ENCODE data around the gene SLC25A34.
"Not testable (repeated sequence)": the region's sequence is repeated elsewhere in the genome, so short reads cannot be mapped to it uniquely, and the experiment has no call there.

The SLC25A34 gene

DNA sequence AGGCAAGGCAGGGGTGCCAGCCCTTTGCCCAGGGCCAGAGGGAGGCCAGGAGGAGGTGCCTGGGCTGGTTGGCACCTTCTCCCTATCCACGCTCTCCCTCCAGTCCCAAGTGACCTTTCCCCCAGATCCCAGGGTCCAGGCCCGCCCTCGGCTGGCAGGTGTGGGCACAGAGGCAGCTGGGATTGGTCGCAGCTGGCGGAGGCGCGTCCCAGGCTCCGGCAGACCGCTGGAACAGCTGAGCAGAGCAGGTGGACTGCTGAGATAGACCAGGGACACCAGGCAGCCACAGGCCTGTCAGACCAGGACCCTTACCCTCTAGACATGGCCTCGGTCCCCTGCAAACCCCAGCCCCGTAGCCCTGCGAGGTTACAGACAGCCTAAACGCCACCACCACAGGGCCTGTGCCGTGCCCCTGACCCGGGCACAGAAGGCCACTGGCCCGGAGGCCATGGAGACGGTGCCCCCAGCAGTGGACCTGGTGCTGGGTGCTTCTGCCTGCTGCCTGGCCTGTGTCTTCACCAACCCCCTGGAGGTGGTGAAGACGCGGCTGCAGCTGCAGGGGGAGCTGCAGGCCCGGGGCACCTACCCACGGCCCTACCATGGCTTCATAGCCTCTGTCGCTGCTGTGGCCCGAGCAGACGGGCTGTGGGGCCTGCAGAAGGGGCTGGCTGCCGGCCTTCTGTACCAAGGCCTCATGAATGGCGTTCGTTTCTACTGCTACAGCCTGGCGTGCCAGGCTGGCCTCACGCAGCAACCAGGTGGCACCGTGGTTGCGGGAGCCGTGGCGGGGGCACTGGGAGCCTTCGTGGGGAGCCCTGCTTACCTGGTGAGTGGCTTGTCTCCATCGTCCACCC is at the start of gene SLC25A34:
SLC25A34 (plus strand) TSS at position 221 of the 854 bp plus-strand sequence; CDS start at position 449, 228 bp downstream.
- peaks cover 23% of the 10 kb centered on the region for H3K36me3 ChIP-seq (ENCODE audit: control insufficient read depth, insufficient read depth, low read length)
- H3K4me3 ChIP-seq (ENCODE audit: low read length) = peak within 1 kb of the TSS; percentile 25
- H3K9ac ChIP-seq (ENCODE audit: low read length) = no peak within 1 kb of the TSS
- peak within 1 kb of the TSS; percentile 46 for H3K27ac ChIP-seq (ENCODE audit: low read depth, low read length)
- no peaks in the 10 kb centered on the region for H3K4me1 ChIP-seq (ENCODE audit: control insufficient read depth, insufficient read depth, low read length)
- H3K27me3 ChIP-seq (ENCODE audit: control insufficient read depth, insufficient read depth, low read length) = no peaks in the 10 kb centered on the region

DNA sequence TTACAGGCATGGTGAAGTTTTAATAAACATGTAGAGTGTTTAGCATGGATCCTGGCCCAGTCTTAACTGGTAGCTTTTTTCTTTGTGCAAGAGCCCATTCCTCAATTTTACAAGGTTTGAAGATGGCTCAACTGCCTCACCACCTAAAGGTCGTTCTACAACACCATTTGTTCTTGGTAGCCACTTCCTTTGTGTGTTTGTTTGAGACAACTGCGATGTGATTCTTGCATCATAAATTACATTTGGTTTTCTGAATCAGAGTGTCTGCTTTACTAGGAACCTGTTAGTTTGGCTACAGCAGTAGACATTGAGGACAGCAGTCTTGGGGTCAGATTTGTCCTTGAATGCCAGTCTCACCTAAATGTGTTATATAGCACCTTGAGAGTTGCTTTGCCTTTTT is 48.6 kb upstream of the SLC25A34 start:
- no peak overlapping the region for H3K4me3 ChIP-seq (ENCODE audit: low read length)
- no peak overlapping the region for H3K27ac ChIP-seq (ENCODE audit: low read depth, low read length)
- no peaks in the 10 kb centered on the region for H3K27me3 ChIP-seq (ENCODE audit: control insufficient read depth, insufficient read depth, low read length)
- no peak overlapping the region for H3K9ac ChIP-seq (ENCODE audit: low read length)
- no peaks in the 10 kb centered on the region for H3K36me3 ChIP-seq (ENCODE audit: control insufficient read depth, insufficient read depth, low read length)
- H3K4me1 ChIP-seq (ENCODE audit: control insufficient read depth, insufficient read depth, low read length) = peaks cover 5% of the 10 kb centered on the region

DNA sequence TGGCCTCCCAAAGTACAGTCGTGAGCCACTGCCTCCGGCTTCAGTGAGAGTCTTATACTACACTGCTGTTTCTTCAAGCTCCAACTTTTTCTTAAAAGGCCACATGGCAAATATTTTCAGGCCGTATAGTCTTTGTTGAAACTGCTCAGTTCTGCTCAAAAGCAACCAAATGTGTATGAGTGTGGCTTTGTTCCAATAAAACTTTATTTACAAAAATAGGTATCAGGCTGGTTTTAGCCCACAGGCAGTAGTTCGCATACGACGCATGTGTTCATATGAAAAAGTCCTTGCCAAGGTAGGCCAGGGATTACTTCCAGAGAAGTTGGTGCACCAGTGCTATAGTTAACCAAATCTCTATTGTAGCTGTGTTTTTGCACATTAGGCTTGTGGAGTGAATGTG is 45.7 kb upstream of the SLC25A34 start:
- Histone ChIP-seq H3K27me3 (ENCODE audit: control insufficient read depth, insufficient read depth, low read length) (no peaks in the 10 kb centered on the region), H3K9ac (ENCODE audit: low read length) (no peak overlapping the region), H3K4me3 (ENCODE audit: low read length) (no peak overlapping the region), H3K4me1 (ENCODE audit: control insufficient read depth, insufficient read depth, low read length) (peaks cover 3% of the 10 kb centered on the region), H3K27ac (ENCODE audit: low read depth, low read length) (no peak overlapping the region), H3K36me3 (ENCODE audit: control insufficient read depth, insufficient read depth, low read length) (no peaks in the 10 kb centered on the region)

DNA sequence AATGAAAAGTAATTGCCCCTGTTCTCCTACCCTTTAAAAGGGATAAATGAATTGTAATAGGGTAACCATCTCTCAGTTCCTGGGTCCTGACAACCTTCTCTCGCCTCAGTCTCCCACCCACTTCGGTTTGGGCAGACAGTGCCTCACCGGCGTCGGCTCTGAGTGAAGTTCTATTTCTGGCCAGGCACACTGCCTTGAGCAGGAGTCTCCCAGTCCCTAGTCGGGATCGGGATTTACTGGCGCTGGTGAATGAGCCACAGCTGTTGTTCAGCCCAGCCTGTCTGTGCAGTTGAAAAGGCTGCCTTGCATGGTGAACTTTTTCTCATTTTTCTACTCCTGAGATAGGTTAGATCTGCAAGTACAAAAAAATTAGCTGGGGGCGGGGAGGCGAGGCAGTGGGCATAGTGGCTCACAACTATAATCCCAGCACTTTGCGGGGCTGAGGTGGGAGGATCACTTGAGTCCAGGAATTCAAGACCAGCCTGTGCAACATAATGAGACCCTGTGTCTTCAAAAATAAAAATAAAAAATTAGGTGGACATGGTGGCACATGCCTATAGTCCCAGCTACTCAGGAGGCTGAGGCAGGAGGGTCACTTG is 44.5 kb upstream of the SLC25A34 start:
- no peak overlapping the region for H3K9ac ChIP-seq (ENCODE audit: low read length)
- no peak overlapping the region for H3K27ac ChIP-seq (ENCODE audit: low read depth, low read length)
- H3K36me3 ChIP-seq (ENCODE audit: control insufficient read depth, insufficient read depth, low read length) = peaks cover 3% of the 10 kb centered on the region
- H3K27me3 ChIP-seq (ENCODE audit: control insufficient read depth, insufficient read depth, low read length) = no peaks in the 10 kb centered on the region
- no peaks in the 10 kb centered on the region for H3K4me1 ChIP-seq (ENCODE audit: control insufficient read depth, insufficient read depth, low read length)
- H3K4me3 ChIP-seq (ENCODE audit: low read length) = no peak overlapping the region

DNA sequence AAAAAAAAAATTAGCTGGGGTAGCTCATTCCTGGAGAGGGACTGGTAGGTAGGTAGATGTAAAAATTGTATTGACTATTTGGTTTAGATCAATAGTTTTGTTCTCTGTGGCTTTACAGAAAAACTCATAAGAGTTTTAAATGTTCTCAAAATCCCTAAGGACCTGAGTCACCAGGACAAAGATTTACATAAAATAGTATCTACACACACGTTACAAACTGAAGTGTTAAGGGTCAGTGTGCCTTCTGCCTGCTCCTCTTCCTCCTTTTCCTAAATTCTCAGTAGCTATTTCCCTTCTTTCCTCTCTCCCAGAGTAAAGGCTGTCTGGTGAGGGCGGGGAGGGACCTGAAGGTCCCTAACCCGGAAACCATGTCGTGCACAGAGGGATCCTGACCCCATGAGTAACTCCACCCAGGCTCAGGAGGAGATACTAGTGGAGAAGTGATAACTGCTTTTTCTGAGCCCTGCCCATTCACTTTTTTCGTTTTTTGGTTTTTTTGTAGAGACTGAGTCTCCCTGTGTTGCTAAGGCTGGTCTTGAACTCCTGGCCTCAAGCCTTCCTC is 43.9 kb upstream of the SLC25A34 start:
- no peaks in the 10 kb centered on the region for H3K27me3 ChIP-seq (ENCODE audit: control insufficient read depth, insufficient read depth, low read length)
- H3K9ac ChIP-seq (ENCODE audit: low read length) = no peak overlapping the region
- H3K36me3 ChIP-seq (ENCODE audit: control insufficient read depth, insufficient read depth, low read length) = peaks cover 3% of the 10 kb centered on the region
- no peak overlapping the region for H3K27ac ChIP-seq (ENCODE audit: low read depth, low read length)
- no peak overlapping the region for H3K4me3 ChIP-seq (ENCODE audit: low read length)
- H3K4me1 ChIP-seq (ENCODE audit: control insufficient read depth, insufficient read depth, low read length) = no peaks in the 10 kb centered on the region

DNA sequence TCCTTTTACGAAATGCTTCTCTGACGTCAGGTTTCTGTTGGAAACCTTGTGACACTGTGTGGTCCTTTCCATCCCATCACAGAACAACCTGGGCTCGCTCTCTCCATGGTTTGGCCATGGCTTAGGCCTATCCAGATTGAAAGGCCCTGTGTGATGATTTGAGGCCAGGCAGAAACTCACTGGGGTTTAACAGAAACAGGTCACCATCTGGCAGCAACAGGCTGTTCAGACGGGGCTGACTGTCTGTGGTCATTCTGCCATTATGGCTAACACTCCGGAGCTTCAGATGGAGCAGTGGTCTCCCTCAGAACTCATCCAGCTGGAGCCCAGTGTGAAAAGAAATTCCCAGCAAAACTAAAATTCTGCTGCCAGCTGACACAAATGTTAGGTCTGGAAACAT is 42.7 kb upstream of the SLC25A34 start:
- Histone ChIP-seq H3K27ac (ENCODE audit: low read depth, low read length) (no peak overlapping the region), H3K9ac (ENCODE audit: low read length) (no peak overlapping the region)

DNA sequence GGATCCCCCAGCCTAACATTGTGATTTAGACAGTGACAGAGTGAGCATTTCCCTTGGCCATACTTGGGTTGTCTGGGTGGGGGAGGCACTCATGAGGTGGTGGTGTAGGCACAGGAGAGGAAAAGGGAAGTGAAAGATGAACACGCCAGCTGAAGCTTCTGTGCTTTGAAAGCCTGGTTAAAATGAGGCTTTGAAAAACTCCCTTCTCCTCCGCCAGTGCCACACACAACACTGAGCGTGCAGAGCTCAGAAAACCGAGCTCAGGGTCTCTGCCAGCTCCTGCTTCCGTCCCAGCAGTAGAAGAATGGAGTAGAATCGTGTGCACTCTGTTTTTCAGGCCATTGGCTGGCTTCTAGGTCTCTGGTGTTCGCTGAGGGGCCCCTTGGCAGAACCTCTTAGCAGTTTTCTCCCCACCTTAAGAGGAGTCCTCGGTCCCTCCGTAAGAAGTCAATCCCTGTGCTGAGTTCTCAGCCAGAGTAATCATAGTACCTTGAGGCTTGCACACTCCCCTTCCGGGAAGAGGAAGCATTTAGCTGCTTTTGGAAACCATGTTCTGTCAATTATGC is 39.0 kb upstream of the SLC25A34 start:
- Histone ChIP-seq H3K4me1 (ENCODE audit: control insufficient read depth, insufficient read depth, low read length) (no peaks in the 10 kb centered on the region), H3K4me3 (ENCODE audit: low read length) (peak overlapping the region; percentile 19), H3K27ac (ENCODE audit: low read depth, low read length) (peak overlapping the region; percentile 30), H3K27me3 (ENCODE audit: control insufficient read depth, insufficient read depth, low read length) (no peaks in the 10 kb centered on the region), H3K36me3 (ENCODE audit: control insufficient read depth, insufficient read depth, low read length) (peaks cover 3% of the 10 kb centered on the region), H3K9ac (ENCODE audit: low read length) (no peak overlapping the region)

More for the DNA sequence above, 42.7 kb upstream of the SLC25A34 start:
- H3K27me3 ChIP-seq (ENCODE audit: control insufficient read depth, insufficient read depth, low read length) = no peaks in the 10 kb centered on the region
- H3K36me3 ChIP-seq (ENCODE audit: control insufficient read depth, insufficient read depth, low read length) = peaks cover 3% of the 10 kb centered on the region
- H3K4me1 ChIP-seq (ENCODE audit: control insufficient read depth, insufficient read depth, low read length) = no peaks in the 10 kb centered on the region
- H3K4me3 ChIP-seq (ENCODE audit: low read length) = no peak overlapping the region

DNA sequence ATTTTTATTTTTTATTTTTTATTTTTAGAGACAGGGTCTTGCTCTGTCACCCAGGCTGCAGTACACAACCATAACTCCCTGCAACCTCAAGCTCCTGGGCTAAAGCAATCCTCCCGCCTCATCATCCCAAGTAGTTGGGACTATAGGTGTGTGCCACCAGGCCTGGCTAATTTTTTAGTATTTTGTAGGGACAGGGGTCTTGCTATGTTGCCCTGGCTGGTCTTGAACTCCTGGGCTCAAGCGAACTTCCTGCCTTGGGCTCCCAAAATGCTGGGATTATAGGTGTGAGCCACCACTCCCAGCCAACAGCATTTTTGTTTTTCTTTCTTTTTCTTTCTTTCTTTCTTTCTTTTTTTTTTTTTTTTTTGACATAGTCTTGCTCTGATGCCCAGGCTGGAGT is 37.9 kb upstream of the SLC25A34 start:
- Histone ChIP-seq H3K27me3 (ENCODE audit: control insufficient read depth, insufficient read depth, low read length) (no peaks in the 10 kb centered on the region), H3K36me3 (ENCODE audit: control insufficient read depth, insufficient read depth, low read length) (peaks cover 3% of the 10 kb centered on the region), H3K9ac (ENCODE audit: low read length) (no peak overlapping the region), H3K27ac (ENCODE audit: low read depth, low read length) (no peak overlapping the region), H3K4me1 (ENCODE audit: control insufficient read depth, insufficient read depth, low read length) (peaks cover 4% of the 10 kb centered on the region), H3K4me3 (ENCODE audit: low read length) (no peak overlapping the region)

DNA sequence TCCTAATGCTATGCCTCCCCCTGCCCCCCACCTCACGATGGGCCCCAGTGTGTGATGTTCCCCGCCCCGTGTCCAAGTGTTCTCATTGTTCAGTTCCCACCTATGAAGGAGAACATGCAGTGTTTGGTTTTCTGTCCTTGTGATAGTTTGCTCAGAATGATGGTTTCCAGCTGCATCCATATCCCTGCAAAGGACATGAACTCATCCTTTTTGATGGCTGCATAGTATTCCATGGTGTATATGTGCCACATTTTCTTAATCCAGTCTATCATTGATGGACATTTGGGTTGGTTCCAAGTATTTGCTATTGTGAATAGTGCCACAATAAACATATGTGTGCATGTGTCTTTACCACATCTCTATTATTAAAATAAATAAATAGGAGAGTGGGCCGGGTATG is 36.7 kb upstream of the SLC25A34 start:
- peaks cover 13% of the 10 kb centered on the region for H3K4me1 ChIP-seq (ENCODE audit: control insufficient read depth, insufficient read depth, low read length)
- H3K27ac ChIP-seq (ENCODE audit: low read depth, low read length); H3K36me3 ChIP-seq (ENCODE audit: control insufficient read depth, insufficient read depth, low read length); H3K9ac ChIP-seq (ENCODE audit: low read length); H3K4me3 ChIP-seq (ENCODE audit: low read length); H3K27me3 ChIP-seq (ENCODE audit: control insufficient read depth, insufficient read depth, low read length): not testable (repeated sequence)

DNA sequence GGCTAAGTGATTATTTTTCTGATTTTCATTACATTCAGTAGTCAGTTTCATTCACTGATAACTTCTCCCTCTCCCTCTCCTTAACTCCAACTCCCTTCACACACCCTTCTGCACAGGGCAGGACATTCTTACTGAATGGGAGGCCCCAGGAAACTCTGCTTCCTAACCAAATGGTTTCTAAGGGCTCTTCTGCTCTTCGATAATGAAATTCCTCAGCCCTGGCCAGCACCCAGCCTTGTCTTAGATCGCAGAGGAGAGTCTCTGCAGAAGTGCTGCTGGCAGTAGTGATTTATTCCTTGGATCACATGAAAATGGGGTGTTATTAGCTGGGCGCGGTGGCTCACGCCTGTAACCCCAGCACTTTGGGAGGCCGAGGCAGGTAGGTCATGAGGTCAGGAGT is 35.5 kb upstream of the SLC25A34 start:
- H3K27me3 ChIP-seq (ENCODE audit: control insufficient read depth, insufficient read depth, low read length) = no peaks in the 10 kb centered on the region
- H3K9ac ChIP-seq (ENCODE audit: low read length) = no peak overlapping the region
- no peak overlapping the region for H3K27ac ChIP-seq (ENCODE audit: low read depth, low read length)
- no peak overlapping the region for H3K4me3 ChIP-seq (ENCODE audit: low read length)
- H3K4me1 ChIP-seq (ENCODE audit: control insufficient read depth, insufficient read depth, low read length) = peaks cover 14% of the 10 kb centered on the region
- peaks cover 3% of the 10 kb centered on the region for H3K36me3 ChIP-seq (ENCODE audit: control insufficient read depth, insufficient read depth, low read length)

DNA sequence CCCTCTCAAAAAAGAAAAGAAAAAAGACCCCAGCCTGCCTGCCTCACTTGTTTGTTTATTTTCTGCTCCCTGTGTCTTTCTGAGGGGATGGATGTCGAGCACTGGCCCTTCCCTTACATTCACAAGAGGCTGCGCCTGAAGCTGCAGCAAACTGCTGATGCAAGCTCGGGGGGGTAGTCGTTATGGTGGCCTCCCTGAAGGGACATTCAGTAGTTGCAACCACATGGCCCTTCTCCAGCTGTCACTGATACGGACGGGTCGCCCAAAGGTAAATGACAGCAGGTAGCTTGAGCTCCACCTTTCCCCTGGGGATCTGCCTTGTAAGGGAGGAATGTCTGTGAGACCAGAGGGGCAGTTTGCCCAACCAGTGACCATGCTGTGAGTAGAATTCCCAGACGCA is 34.3 kb upstream of the SLC25A34 start:
- H3K4me3 ChIP-seq (ENCODE audit: low read length) = no peak overlapping the region
- H3K27me3 ChIP-seq (ENCODE audit: control insufficient read depth, insufficient read depth, low read length) = no peaks in the 10 kb centered on the region
- no peak overlapping the region for H3K9ac ChIP-seq (ENCODE audit: low read length)
- H3K4me1 ChIP-seq (ENCODE audit: control insufficient read depth, insufficient read depth, low read length) = peaks cover 14% of the 10 kb centered on the region
- H3K36me3 ChIP-seq (ENCODE audit: control insufficient read depth, insufficient read depth, low read length) = no peaks in the 10 kb centered on the region
- no peak overlapping the region for H3K27ac ChIP-seq (ENCODE audit: low read depth, low read length)

DNA sequence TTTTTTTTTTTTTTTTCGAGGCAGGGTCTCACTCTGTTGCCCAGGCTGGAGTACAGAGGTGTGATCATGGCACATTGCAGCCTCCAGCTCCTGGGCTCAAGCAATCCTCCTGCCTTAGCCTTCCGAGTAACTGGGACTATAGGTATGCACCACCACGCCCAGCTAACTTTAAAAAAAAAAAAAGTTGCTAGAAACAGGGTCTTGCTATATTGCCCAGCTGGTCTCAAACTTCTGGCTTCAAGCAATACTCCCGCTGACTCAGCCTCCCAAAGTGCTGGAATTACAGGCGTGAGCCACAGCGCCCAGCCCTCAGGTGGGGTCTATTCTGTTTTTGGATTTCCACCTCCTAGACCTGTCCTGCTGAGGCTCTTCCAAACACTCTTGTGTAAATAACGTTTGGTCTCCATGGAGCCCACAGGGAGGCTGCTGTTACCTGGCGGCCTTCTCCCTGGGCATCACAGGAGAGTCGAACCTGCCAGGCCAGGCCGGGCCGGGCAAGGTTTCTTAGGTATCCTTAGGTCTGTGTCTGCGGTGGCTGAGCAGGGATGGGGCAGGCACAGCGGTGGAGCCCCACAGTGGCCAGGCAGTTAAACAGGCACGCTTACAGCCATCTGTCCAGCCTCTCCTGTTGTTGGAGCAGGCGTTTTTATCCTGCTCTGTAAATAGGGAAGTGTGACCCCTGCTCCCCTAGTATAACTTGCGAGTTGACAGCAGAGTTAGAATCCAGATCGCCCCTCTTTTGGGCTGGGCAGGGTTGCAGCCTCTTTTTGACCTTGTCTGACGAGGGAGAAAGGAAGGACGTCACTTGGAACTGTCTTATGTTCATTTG is 33.1 kb upstream of the SLC25A34 start:
- peak overlapping the region; percentile 16 for H3K4me3 ChIP-seq (ENCODE audit: low read length)
- peaks cover 14% of the 10 kb centered on the region for H3K4me1 ChIP-seq (ENCODE audit: control insufficient read depth, insufficient read depth, low read length)
- H3K36me3 ChIP-seq (ENCODE audit: control insufficient read depth, insufficient read depth, low read length) = no peaks in the 10 kb centered on the region
- H3K27ac ChIP-seq (ENCODE audit: low read depth, low read length) = peak overlapping the region; percentile 85
- H3K27me3 ChIP-seq (ENCODE audit: control insufficient read depth, insufficient read depth, low read length) = no peaks in the 10 kb centered on the region
- H3K9ac ChIP-seq (ENCODE audit: low read length) = no peak overlapping the region
